ENCODE data around the gene CELA2A. TPM values are rescaled to one million over a fixed set of nuclear protein-coding genes. Genes with fewer than 3 reads are reported as not detected.
A peak's percentile ranks its signal among the peaks of the same experiment; 100 is the strongest.

The CELA2A gene
- total RNA-seq, 4 donors from 2014 or later: not detected

DNA sequence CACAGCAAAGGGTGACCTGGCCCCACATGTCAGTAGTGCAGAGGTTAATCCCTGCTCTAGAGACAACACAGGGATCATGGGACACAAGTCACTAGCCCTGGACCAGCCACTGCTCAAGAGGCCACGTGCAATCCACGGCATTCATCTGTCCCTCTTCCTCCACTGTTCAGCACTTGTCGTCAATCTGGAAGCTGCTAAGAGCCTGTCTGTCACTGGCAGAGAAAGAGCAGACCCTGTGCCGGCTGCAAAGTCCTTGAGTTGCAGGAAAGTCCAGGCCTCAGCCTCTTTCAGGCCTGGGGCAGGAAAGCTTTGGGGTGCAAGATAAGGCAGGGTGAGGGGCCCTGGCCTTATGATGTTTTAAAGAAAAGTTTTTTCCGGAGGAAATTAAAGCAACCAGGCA, 36.1 kb downstream of the CELA2A start:
- H3K4me3 ChIP-seq (replicated peaks in 1 of 3): no peak overlapping the region
- H3K36me3 ChIP-seq: peaks cover 15 to 18% of the 10 kb centered on the region in 2 donors
- no peak for DNase-seq
- no peaks in the 10 kb centered on the region for H3K27me3 ChIP-seq
- H3K4me1 ChIP-seq: no peaks in the 10 kb centered on the region
- WGBS, 2 donors: 71 to 81% methylated on average over 3 to 5 of the region's 5 CpGs
- TF ChIP-seq POLR2A (IDR thresholded peaks at IDR 0.05) (no peak), CTCF (IDR thresholded peaks at IDR 0.05) (no peak)
- intact Hi-C loops (cut with DNase I): no loop called here
- no peaks in the 10 kb centered on the region for H3K9me3 ChIP-seq
- no peak overlapping the region for H3K27ac ChIP-seq

- no peak for DNase-seq
- H3K27me3 ChIP-seq: no peaks in the 10 kb centered on the region
- TF ChIP-seq CTCF (IDR thresholded peaks at IDR 0.05) (no peak), POLR2A (IDR thresholded peaks at IDR 0.05) (no peak)
- intact Hi-C loops (cut with DNase I): no loop called here
- no peak overlapping the region for H3K27ac ChIP-seq
- H3K9me3 ChIP-seq: no peaks in the 10 kb centered on the region
- H3K4me1 ChIP-seq: no peaks in the 10 kb centered on the region
- H3K4me3 ChIP-seq (replicated peaks in 1 of 3): no peak overlapping the region
- H3K36me3 ChIP-seq: peaks cover 15 to 18% of the 10 kb centered on the region in 2 donors
- 81 to 100% methylated on average over 6 to 9 of the region's 9 CpGs for WGBS, 2 donors
Measured at GRCh38 chr1:15493869-15494390, 37.4 kb downstream of the CELA2A start.

DNA sequence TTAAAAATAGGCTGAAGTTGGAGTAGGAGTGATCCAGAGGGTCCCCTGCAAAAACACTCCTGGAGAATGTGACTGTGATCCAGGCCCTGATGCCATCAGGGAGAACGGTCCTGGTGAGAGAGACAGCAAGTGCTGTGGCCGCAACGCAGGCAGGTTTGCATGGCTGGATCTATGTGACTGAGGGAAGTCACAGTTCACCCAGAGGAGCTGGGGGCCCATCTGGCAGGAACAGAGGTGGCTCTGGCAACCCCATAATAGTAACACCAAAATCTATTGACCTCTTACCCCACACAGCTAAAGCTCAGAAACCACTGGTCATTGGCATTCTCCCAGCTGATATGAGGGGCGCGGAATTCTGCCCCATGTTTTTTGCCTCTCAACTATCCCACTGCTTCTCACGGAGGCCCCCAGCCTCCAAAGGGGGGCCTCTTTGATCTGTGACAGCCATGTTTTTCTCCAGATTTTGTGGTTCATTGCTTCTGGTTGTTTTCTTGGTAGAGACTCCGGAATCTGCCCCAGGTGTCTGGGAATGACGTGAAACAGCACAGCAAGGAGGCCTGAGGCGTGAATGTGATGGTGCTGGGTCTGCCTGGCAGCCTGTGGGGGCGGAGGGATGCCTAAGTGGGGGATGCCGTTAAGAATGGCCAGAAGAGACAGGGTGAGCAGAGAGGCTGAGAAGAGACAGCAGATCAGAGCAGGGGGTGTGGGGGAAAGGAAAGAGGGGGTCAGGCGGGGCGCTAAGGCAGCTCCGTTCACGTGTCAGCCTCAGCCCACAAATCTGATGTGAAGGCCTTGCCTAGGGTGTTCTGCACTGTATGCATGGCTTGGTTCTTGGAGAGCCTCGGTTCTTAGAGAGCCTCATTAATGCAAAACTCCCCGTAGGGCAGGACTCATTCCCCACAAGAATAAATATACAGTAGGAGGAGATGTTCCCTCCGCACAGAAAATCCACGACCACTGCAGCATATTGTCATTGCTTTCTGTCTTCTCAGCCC, 43.9 kb downstream of the CELA2A start:
- H3K4me3 ChIP-seq (replicated peaks in 1 of 3): no peak overlapping the region
- no peaks in the 10 kb centered on the region for H3K9me3 ChIP-seq
- intact Hi-C loops (cut with DNase I): no loop called here
- H3K27ac ChIP-seq: no peak overlapping the region
- H3K4me1 ChIP-seq: no peaks in the 10 kb centered on the region
- TF ChIP-seq CTCF (IDR thresholded peaks at IDR 0.05) (no peak), POLR2A (IDR thresholded peaks at IDR 0.05) (no peak)
- no peak for DNase-seq
- no peaks in the 10 kb centered on the region for H3K27me3 ChIP-seq
- peaks cover 8 to 16% of the 10 kb centered on the region in 2 donors for H3K36me3 ChIP-seq
- 86% methylated on average over 19 of the region's 19 CpGs for WGBS, 2 donors

DNA sequence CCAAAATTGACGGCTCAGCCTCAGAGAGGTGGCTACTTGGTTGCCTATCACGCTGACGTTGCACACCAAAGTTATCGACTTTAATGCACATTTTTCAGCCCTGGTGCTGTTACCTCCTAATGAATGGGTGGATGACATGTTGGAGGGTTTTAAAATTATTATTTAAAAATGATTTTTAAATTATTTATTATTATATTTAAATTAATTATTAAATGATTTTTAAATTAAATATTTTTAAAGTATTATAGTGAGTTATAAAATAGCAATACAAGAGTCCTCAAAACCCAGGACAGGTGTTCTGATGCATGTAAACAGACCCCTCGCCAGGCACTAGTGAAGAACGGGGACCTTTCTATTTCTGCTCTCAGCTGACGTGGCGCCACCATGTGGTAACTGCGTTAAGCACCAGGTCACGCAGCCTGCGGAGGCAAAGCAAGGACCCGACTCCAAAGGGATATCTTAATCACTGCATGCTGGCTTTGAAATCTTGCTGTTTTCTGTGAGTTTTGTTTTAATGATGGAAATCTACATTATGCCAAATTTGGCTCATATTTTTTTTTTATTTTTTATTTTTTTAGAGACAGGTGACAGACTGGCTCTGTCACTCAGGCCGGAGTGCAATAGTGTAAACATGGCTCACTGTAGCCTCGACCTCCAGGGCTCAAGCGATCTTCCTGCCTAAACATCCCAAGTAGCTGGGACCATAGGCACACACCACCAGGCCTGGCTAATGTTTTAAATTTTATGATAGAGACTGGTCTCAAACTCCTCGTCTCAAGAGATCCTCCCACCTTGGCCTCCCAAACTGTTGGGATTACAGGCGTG, 44.9 kb downstream of the CELA2A start:
- Histone ChIP-seq H3K27ac (no peak overlapping the region), H3K36me3 (peaks cover 8 to 16% of the 10 kb centered on the region in 2 donors), H3K27me3 (no peaks in the 10 kb centered on the region), H3K4me1 (no peaks in the 10 kb centered on the region), H3K4me3 (replicated peaks in 1 of 3) (no peak overlapping the region), H3K9me3 (no peaks in the 10 kb centered on the region)
- WGBS, 2 donors: 72 to 73% methylated on average over 17 of the region's 17 CpGs
- DNase-seq: peak; percentile 31 to 33
- peak in 5 of 6 experiments; percentile 13 to 52 (median 28) for TF ChIP-seq CTCF (IDR thresholded peaks at IDR 0.05)
- TF ChIP-seq POLR2A (IDR thresholded peaks at IDR 0.05): no peak
- intact Hi-C loops (cut with DNase I): no loop called here
